Measurements from ENCODE around the gene DIPK1B. TPM values are rescaled to one million over a fixed set of nuclear protein-coding genes. Genes with fewer than 3 reads are reported as not detected.

DIPK1B gene
- total and polyA plus RNA-seq, 2 donors (not counting 3 experiments of a cell fraction or from before 2014, with no cell fraction given) = 253 to 441 TPM

- Histone ChIP-seq H3K4me2 (ENCODE audit: insufficient read depth, low read length) (no peak overlapping the region), H3K79me2 (ENCODE audit: control insufficient read depth, insufficient read depth, low read length) (no peaks in the 10 kb centered on the region), H2AFZ (ENCODE audit: low read depth, low read length) (no peak overlapping the region), H3K9me3 (replicated peaks; ENCODE audit: control insufficient read depth, insufficient read depth, low read length) (peaks cover 3% of the 10 kb centered on the region), H3K27ac (ENCODE audit: insufficient read depth, low read depth, low read length) (no peak overlapping the region), H3K36me3 (ENCODE audit: control insufficient read depth in 2 of 2, extremely low read depth in 1 of 2, insufficient read depth in 2 of 2, low read length in 2 of 2) (no peaks in the 10 kb centered on the region), H3K4me3 (replicated peaks in 1 of 3; ENCODE audit: insufficient read depth in 1 of 3, low read depth in 1 of 3, low read length in 3 of 3) (no peak overlapping the region), H3K4me1 (ENCODE audit: control insufficient read depth, extremely low read depth, insufficient read depth, low read length) (no peaks in the 10 kb centered on the region), H3K9me1 (replicated peaks; ENCODE audit: control insufficient read depth, extremely low read depth, insufficient read depth, low read length) (no peaks in the 10 kb centered on the region), H3K27me3 (ENCODE audit: control insufficient read depth in 2 of 2, insufficient read depth in 2 of 2, low read length in 2 of 2) (no peaks in the 10 kb centered on the region), H4K20me1 (replicated peaks; ENCODE audit: control insufficient read depth, extremely low read depth, insufficient read depth, low read length) (no peaks in the 10 kb centered on the region), H3K9ac (replicated peaks; ENCODE audit: extremely low read depth, insufficient read depth, low read length) (no peak overlapping the region)
- ChIA-PET POLR2A (no interaction called here), CTCF (interaction anchor here (1.0 to 1.4 kb wide), 2 partner anchors 8 to 263 kb away, joined by 3 to 4 read pairs; no protein-coding TSS in a partner anchor)
- dilution Hi-C loops (cut with MboI; ENCODE audit: extremely low pct_ligation_motif_present, low sequenced_read_pairs) (no loop called here), intact Hi-C loops (cut with micrococcal nuclease) (no loop called here)
- FAIRE-seq (no peak), DNase-seq (ENCODE audit: low read depth, low spot score) (no peak)
- no TSS peak for BruUV-seq (replicated peaks)
- TF ChIP-seq MYC (IDR thresholded peaks at IDR 0.05; ENCODE audit: low read depth, low read length) (no peak), JUN (IDR thresholded peaks at IDR 0.05; ENCODE audit: borderline replicate concordance, insufficient read depth, insufficient read length, low read depth) (no peak), EZH2 (IDR thresholded peaks at IDR 0.05; ENCODE audit: borderline replicate concordance, low read depth, low read length, severe bottlenecking) (no peak), MAX (IDR thresholded peaks at IDR 0.05; ENCODE audit: insufficient read depth, insufficient read length) (no peak), CTCF (IDR thresholded peaks at IDR 0.05; ENCODE audit: extremely low read depth in 1 of 2, insufficient read depth in 1 of 2, low read depth in 1 of 2, low read length in 2 of 2) (no peak), FOS (IDR thresholded peaks at IDR 0.05; ENCODE audit: borderline replicate concordance, insufficient read depth, low read length) (no peak), GATA2 (IDR thresholded peaks at IDR 0.05; ENCODE audit: insufficient read depth, insufficient read length, low read depth, low read length) (no peak), POLR2A (IDR thresholded peaks at IDR 0.05; ENCODE audit: low read depth, low read length) (no peak), POLR2AphosphoS5 (IDR thresholded peaks at IDR 0.05; ENCODE audit: insufficient read depth, low read depth, low read length) (no peak)
These were observed 59.6 kb downstream of the DIPK1B start for GRCh38 chr9:136771907-136772415.
